OCI-LY7 (cell line): ENCODE measurements around the gene TACO1. TPM values are rescaled to one million over a fixed set of nuclear protein-coding genes. Genes with fewer than 3 reads are reported as not detected.

Experiments used
- BruUV-seq: library from RNA; stranded (reverse); fragments of 400-500 nt; replicated peaks from 2 replicates; lab custom pipeline; 2021; lab: Mats Ljungman, UMichigan
- CTCF ChIA-PET: fragments of 300-600 bp; sonication (Branson Sonifier 250); formaldehyde crosslinking; loops from one replicate; lab custom pipeline; 2022; ENCODE audit warnings: antibody characterized with exemption; ENCODE audit not compliant: unreplicated experiment; lab: Charles Lee
- POLR2A ChIA-PET: fragments of 300-600 bp; sonication (Branson Sonifier 250); formaldehyde crosslinking; loops from one replicate; lab custom pipeline; 2022; ENCODE audit warnings: antibody characterized with exemption; lab: Charles Lee
- DNase-seq: peaks from one replicate; pipeline ENCODE4 v3.0.0-alpha.2; 2015; ENCODE audit warnings: low spot score
- H2AFZ ChIP-seq: fragments of 200-600 bp; sonication (generic), shearing (Covaris generic); 2 replicates; pipeline ENCODE4 v1.6.1; 2014; ENCODE audit warnings: mild to moderate bottlenecking, antibody characterized with exemption, low read length, moderate library complexity
- H3K27ac ChIP-seq: fragments of 200-600 bp; sonication (generic); 2 replicates; pipeline ENCODE4 v1.5.1; 2014; ENCODE audit warnings: mixed run types, low read depth, mild to moderate bottlenecking, moderate library complexity, low read length, inconsistent platforms; ENCODE audit not compliant: poor library complexity, severe bottlenecking
- H3K36me3 ChIP-seq: fragments of 200-600 bp; sonication (generic); 2 replicates; pipeline ENCODE4 v1.6.1; 2014; ENCODE audit warnings: mild to moderate bottlenecking, antibody characterized with exemption, low read length, moderate library complexity, mixed read lengths; ENCODE audit not compliant: insufficient read depth
- H3K4me1 ChIP-seq: fragments of 200-600 bp; sonication (generic); 2 replicates; pipeline ENCODE4 v1.5.1; 2014; ENCODE audit warnings: mild to moderate bottlenecking, low read length; ENCODE audit not compliant: insufficient read depth, poor library complexity, severe bottlenecking
- H3K4me2 ChIP-seq: fragments of 200-600 bp; sonication (generic); 2 replicates; pipeline ENCODE4 v1.6.1; 2014; ENCODE audit warnings: mild to moderate bottlenecking, low read length
- H3K4me3 ChIP-seq: fragments of 200-600 bp; sonication (generic); 2 replicates; pipeline ENCODE4 v1.5.1; 2014; ENCODE audit warnings: mild to moderate bottlenecking, low read depth, low read length; ENCODE audit not compliant: poor library complexity, severe bottlenecking
- H3K79me2 ChIP-seq: fragments of 200-600 bp; sonication (generic); 2 replicates; pipeline ENCODE4 v1.6.1; 2016; ENCODE audit warnings: low read depth, mild to moderate bottlenecking, low read length, moderate library complexity, mixed read lengths; ENCODE audit not compliant: insufficient read depth
- H3K9me2 ChIP-seq: fragments of 200-600 bp; sonication (generic); 2 replicates; pipeline ENCODE4 v1.6.1; 2016; ENCODE audit warnings: mild to moderate bottlenecking, low read length, mixed read lengths; ENCODE audit not compliant: insufficient read depth
- H3K9me3 ChIP-seq: fragments of 200-600 bp; sonication (generic); 2 replicates; pipeline ENCODE4 v1.6.1; 2014; ENCODE audit warnings: mild to moderate bottlenecking, mixed run types, low read length, mixed read lengths
- H4K20me1 ChIP-seq: fragments of 200-600 bp; sonication (generic); 2 replicates; pipeline ENCODE4 v1.6.1; 2014; ENCODE audit warnings: mild to moderate bottlenecking, antibody characterized with exemption, low read length, moderate library complexity, mixed read lengths; ENCODE audit not compliant: insufficient read depth
- EZH2phosphoT487 ChIP-seq: fragments of 200-600 bp; sonication (generic); IDR thresholded peaks from 2 replicates; pipeline ENCODE4 v1.6.1; 2018; ENCODE audit warnings: low read depth, borderline replicate concordance, mild to moderate bottlenecking, mixed run types, antibody characterized with exemption, low read length, moderate library complexity, mixed read lengths
- intact Hi-C: fragments of 100-400 bp; cut with micrococcal nuclease; formaldehyde crosslinking; loops from one replicate; pipeline ENCODE4 v1.10.0; 2022; ENCODE audit not compliant: unreplicated experiment
- total RNA-seq, 2 experiments: library from RNA; depleted of rRNA in 1 of 2; stranded (reverse); fragments of >200 nt in 1 of 2; shearing (Covaris generic) in 1 of 2; gene quantifications; 2 replicates each; pipeline ENCODE4 v1.2.3, GENCODE V29; 2014 to 2022
- TF ChIP-seq, protein P1 (sequence below): fragments of 200-600 bp; sonication (generic); conservative IDR thresholded peaks from 2 replicates; pipeline ENCODE4 v1.5.1; 2014; ENCODE audit warnings: mild to moderate bottlenecking, antibody characterized with exemption, low read length, moderate library complexity, mixed read lengths

The TACO1 gene
- total RNA-seq, 2 experiments from 2014 or later, result 13.4 to 26.0 TPM

DNA sequence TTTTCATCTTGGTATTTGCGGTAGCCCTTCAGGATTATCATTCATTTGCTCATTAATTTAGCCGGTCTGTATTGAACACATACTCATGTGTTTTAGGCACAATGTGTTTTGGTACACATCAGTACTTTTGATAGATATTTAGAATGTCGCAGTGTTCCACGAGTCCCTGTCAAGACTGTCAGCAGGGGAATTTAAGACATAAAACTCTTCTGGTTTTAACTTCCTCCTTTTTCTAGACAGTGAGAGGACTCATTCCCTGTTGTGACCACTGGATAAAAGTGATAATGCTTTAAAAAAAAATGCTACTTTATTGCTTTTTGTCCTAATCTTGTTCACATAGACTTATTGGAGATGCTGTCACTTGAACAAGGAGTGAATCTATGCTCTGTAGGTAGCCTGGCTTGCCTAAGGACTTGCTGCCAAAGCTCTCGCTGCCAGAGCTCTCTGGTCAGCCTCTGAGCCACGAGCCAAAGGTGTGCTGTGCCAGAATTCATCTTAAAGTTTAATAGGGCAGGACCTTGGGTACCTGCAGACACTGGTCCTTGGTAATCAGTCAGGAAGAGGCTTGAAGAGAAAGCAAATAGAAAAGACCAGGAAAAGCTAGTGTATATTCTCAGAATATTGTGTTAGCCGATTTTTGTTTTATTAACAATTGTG is 45.1 kb upstream of the TACO1 start:
- POLR2A ChIA-PET, result interaction anchor here (0.5 to 1.2 kb wide), 2 partner anchors 13 to 66 kb away, joined by 3 to 9 read pairs; partner anchors contain the start of gene MAP3K3
- H4K20me1 ChIP-seq, result peaks cover 32% of the 10 kb centered on the region
- intact Hi-C loops, result loop anchor here (10.0 kb wide), 1 partner anchor 219 kb away; the partner anchor contains the start of genes CCDC47 and DDX42

DNA sequence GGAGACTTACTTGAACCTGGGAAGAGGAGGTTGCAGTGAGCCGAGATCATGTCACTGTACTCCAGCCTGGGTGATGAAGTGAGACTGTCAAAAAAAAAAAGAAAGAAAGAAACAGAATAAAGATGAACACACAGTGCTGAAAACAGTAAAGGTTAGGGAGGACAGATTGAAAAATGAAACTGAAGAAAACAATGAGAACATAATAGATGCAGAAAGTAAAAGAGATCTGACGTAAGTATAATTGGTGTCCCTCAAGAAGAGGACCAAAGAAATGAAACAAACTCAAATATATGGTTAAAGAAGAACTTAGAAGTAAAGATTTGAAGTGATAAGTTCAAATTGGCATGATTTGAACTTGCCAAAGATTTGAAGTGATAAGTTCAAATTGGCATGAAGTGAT is 43.3 kb upstream of the TACO1 start:
- TF ChIP-seq, protein P1, sequence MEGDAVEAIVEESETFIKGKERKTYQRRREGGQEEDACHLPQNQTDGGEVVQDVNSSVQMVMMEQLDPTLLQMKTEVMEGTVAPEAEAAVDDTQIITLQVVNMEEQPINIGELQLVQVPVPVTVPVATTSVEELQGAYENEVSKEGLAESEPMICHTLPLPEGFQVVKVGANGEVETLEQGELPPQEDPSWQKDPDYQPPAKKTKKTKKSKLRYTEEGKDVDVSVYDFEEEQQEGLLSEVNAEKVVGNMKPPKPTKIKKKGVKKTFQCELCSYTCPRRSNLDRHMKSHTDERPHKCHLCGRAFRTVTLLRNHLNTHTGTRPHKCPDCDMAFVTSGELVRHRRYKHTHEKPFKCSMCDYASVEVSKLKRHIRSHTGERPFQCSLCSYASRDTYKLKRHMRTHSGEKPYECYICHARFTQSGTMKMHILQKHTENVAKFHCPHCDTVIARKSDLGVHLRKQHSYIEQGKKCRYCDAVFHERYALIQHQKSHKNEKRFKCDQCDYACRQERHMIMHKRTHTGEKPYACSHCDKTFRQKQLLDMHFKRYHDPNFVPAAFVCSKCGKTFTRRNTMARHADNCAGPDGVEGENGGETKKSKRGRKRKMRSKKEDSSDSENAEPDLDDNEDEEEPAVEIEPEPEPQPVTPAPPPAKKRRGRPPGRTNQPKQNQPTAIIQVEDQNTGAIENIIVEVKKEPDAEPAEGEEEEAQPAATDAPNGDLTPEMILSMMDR, result no peak
- TF ChIP-seq EZH2phosphoT487, result no peak
- no TSS peak for BruUV-seq
- Histone ChIP-seq H3K9me2 (no peaks in the 10 kb centered on the region), H4K20me1 (peaks cover 30% of the 10 kb centered on the region), H2AFZ (no peak overlapping the region), H3K79me2 (peaks cover 97% of the 10 kb centered on the region), H3K27ac (no peak overlapping the region), H3K4me3 (no peak overlapping the region), H3K4me1 (peaks cover 11% of the 10 kb centered on the region), H3K4me2 (no peak overlapping the region), H3K36me3 (peaks cover 55% of the 10 kb centered on the region), H3K9me3 (no peaks in the 10 kb centered on the region)
- POLR2A ChIA-PET, result interaction anchor here (1.3 kb wide), 1 partner anchor 118 kb away, joined by 3 read pairs; no protein-coding TSS in a partner anchor
- CTCF ChIA-PET, result no interaction called here
- intact Hi-C loops, result loop anchor here (10.0 kb wide), 1 partner anchor 217 kb away; the partner anchor contains the start of genes CCDC47 and DDX42
- DNase-seq, result no peak

More for the DNA sequence above, 45.1 kb upstream of the TACO1 start:
- DNase-seq, result no peak
- H3K36me3 ChIP-seq, result peaks cover 60% of the 10 kb centered on the region
- no peaks in the 10 kb centered on the region for H3K9me2 ChIP-seq
- H3K4me2 ChIP-seq, result no peak overlapping the region
- H3K4me3 ChIP-seq, result no peak overlapping the region
- H3K4me1 ChIP-seq, result peaks cover 16% of the 10 kb centered on the region
- H3K9me3 ChIP-seq, result no peaks in the 10 kb centered on the region
- no TSS peak for BruUV-seq
- H3K79me2 ChIP-seq, result peaks cover 98% of the 10 kb centered on the region
- TF ChIP-seq, protein P1, result no peak
- H2AFZ ChIP-seq, result no peak overlapping the region
- H3K27ac ChIP-seq, result no peak overlapping the region
- CTCF ChIA-PET, result no interaction called here

DNA sequence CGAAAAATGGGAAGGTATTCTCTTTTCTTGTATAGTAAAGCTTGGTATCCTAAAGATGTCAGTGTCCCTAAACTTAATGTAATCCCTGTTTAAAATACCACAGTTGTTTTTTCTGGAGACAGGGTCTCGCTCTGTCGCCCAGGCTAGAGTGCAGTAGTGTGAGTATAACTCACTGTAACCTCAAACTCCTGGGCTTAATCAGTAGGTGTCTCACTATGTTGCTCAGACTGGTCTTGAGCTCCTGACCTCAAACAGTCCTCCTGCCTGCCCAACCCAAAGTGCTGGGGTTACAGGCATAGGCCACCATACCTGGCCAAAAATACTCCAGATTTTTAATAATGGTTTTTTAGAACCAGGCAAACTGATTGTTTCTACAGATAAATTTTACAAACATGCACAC is 42.3 kb upstream of the TACO1 start:
- no peak overlapping the region for H3K27ac ChIP-seq
- POLR2A ChIA-PET, result no interaction called here
- intact Hi-C loops, result loop anchor here (10.0 kb wide), 1 partner anchor 216 kb away; the partner anchor contains the start of genes CCDC47 and DDX42
- DNase-seq, result no peak
- peaks cover 20% of the 10 kb centered on the region for H4K20me1 ChIP-seq
- H3K4me1 ChIP-seq, result peaks cover 1% of the 10 kb centered on the region
- H3K9me3 ChIP-seq, result no peaks in the 10 kb centered on the region
- no TSS peak for BruUV-seq
- H3K4me3 ChIP-seq, result no peak overlapping the region
- no peak overlapping the region for H3K4me2 ChIP-seq
- H3K36me3 ChIP-seq, result peaks cover 45% of the 10 kb centered on the region
- TF ChIP-seq, protein P1, result no peak
- no peak for TF ChIP-seq EZH2phosphoT487
- no peaks in the 10 kb centered on the region for H3K9me2 ChIP-seq
- H2AFZ ChIP-seq, result no peak overlapping the region
- CTCF ChIA-PET, result no interaction called here
- H3K79me2 ChIP-seq, result peaks cover 95% of the 10 kb centered on the region
